Progenitor cell of endocrine pancreas (in vitro differentiated cells): ENCODE data around the gene ING1. TPM values are rescaled to one million over a fixed set of nuclear protein-coding genes. Genes with fewer than 3 reads are reported as not detected.
A peak's percentile ranks its signal among the peaks of the same experiment; 100 is the strongest.

Source experiments
- DNase-seq: peaks from one replicate; pipeline ENCODE4 v3.0.0; 2021; ENCODE audit warnings: low spot score; ENCODE audit not compliant: unreplicated experiment
- H3K27ac Mint-ChIP-seq: 2 replicates; pipeline ENCODE4 v1.8.0; 2021; ENCODE audit warnings: mild to moderate bottlenecking, moderate library complexity, mixed read lengths
- H3K27me3 Mint-ChIP-seq: 2 replicates; pipeline ENCODE4 v1.8.0; 2021; ENCODE audit warnings: mixed read lengths
- H3K36me3 Mint-ChIP-seq: 2 replicates; pipeline ENCODE4 v1.8.0; 2022; ENCODE audit warnings: mixed read lengths; ENCODE audit not compliant: insufficient read depth
- H3K4me1 Mint-ChIP-seq: 2 replicates; pipeline ENCODE4 v1.8.0; 2021; ENCODE audit warnings: low read depth, mixed read lengths
- H3K4me3 Mint-ChIP-seq: 2 replicates; pipeline ENCODE4 v1.8.0; 2021; ENCODE audit warnings: low read depth, mild to moderate bottlenecking, moderate library complexity, mixed read lengths
- H3K9me3 Mint-ChIP-seq: 2 replicates; pipeline ENCODE4 v1.8.0; 2021; ENCODE audit warnings: low read depth, mixed read lengths
- CTCF ChIP-seq: fragments of 200-600 bp; sonication (generic); IDR thresholded peaks from one replicate; pipeline ENCODE4 v1.5.0; 2021; ENCODE audit warnings: antibody characterized with exemption, mild to moderate bottlenecking; ENCODE audit not compliant: unreplicated experiment
- total RNA-seq: library from RNA; stranded (reverse); gene quantifications from 2 replicates; pipeline ENCODE4 v1.2.1, GENCODE V29; 2021

Gene ING1
- total RNA-seq, 1 donor from 2014 or later: 20.7 TPM

- Mint-ChIP-seq H3K4me1 (peaks cover 21% of the 10 kb centered on the region), H3K9me3 (no peaks in the 10 kb centered on the region), H3K36me3 (peaks cover 4% of the 10 kb centered on the region), H3K27me3 (no peaks in the 10 kb centered on the region), H3K4me3 (peak overlapping the region; percentile 99), H3K27ac (peak overlapping the region; percentile 99)
- peak; percentile 35 for DNase-seq
- TF ChIP-seq CTCF: no peak
Measured at GRCh38 chr13:110713981-110714796, 689 bp downstream of the ING1 start.

GRCh38 chr13:110714797-110715394, 1.4 kb downstream of the ING1 start:
- H3K9me3 Mint-ChIP-seq: no peaks in the 10 kb centered on the region
- H3K27me3 Mint-ChIP-seq: no peaks in the 10 kb centered on the region
- peak overlapping the region; percentile 99 for H3K27ac Mint-ChIP-seq
- DNase-seq: peak; percentile 45
- H3K4me3 Mint-ChIP-seq: peak overlapping the region; percentile 99
- H3K36me3 Mint-ChIP-seq: peaks cover 10% of the 10 kb centered on the region
- TF ChIP-seq CTCF: no peak
- H3K4me1 Mint-ChIP-seq: peaks cover 21% of the 10 kb centered on the region

GRCh38 chr13:110715395-110716246, 2.1 kb downstream of the ING1 start:
- H3K4me3 Mint-ChIP-seq: peak overlapping the region; percentile 99
- peak; percentile 95 for DNase-seq
- peak; percentile 12 for TF ChIP-seq CTCF
- no peaks in the 10 kb centered on the region for H3K9me3 Mint-ChIP-seq
- H3K27me3 Mint-ChIP-seq: no peaks in the 10 kb centered on the region
- H3K36me3 Mint-ChIP-seq: peaks cover 11% of the 10 kb centered on the region
- peaks cover 21% of the 10 kb centered on the region for H3K4me1 Mint-ChIP-seq
- H3K27ac Mint-ChIP-seq: peak overlapping the region; percentile 99

- Mint-ChIP-seq H3K36me3 (peaks cover 11% of the 10 kb centered on the region), H3K9me3 (no peaks in the 10 kb centered on the region), H3K4me1 (peaks cover 17% of the 10 kb centered on the region), H3K4me3 (peak overlapping the region; percentile 99), H3K27ac (peak overlapping the region; percentile 97), H3K27me3 (no peaks in the 10 kb centered on the region)
- no peak for TF ChIP-seq CTCF
- DNase-seq: no peak
Measured at GRCh38 chr13:110716247-110716515, 2.7 kb downstream of the ING1 start.

GRCh38 chr13:110719036-110719710, 5.7 kb downstream of the ING1 start:
- no peak for DNase-seq
- H3K27ac Mint-ChIP-seq: peak overlapping the region; percentile 59
- no peaks in the 10 kb centered on the region for H3K9me3 Mint-ChIP-seq
- peaks cover 16% of the 10 kb centered on the region for H3K4me1 Mint-ChIP-seq
- peaks cover 13% of the 10 kb centered on the region for H3K36me3 Mint-ChIP-seq
- no peak overlapping the region for H3K4me3 Mint-ChIP-seq
- TF ChIP-seq CTCF: no peak
- H3K27me3 Mint-ChIP-seq: no peaks in the 10 kb centered on the region
